GM21576 (cell line): ENCODE results near the gene CXorf49.
"Not testable (repeated sequence)": the region's sequence is repeated elsewhere in the genome, so short reads cannot be mapped to it uniquely, and the experiment has no call there.

Experiments used
- ATAC-seq: cut with Tn5 transposase; IDR thresholded peaks from one replicate; pipeline ENCODE4 v1.9.1; 2021; ENCODE audit warnings: mild to moderate bottlenecking, moderate library complexity; ENCODE audit not compliant: unreplicated experiment

Gene CXorf49

DNA sequence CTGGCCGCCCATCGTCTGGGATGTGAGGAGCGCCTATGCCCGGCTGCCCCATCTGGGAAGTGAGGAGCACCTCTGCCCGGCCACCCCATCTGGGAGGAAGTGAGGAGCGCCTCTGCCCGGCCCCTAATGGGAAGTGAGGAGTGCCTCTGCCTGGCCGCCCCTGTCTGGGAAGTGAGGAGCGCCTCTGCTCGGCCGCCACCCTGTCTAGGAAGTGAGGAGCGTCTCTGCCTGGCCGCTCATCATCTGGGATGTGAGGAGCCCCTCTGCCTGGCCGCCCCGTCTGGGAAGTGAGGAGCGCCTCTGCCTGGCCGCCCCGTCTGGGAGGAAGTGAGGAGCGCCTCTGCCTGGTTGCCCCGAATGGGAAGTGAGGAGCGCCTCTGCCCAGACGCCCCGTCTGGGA lies 42.4 kb downstream of the CXorf49 start:
- ATAC-seq, result not testable (repeated sequence)

DNA sequence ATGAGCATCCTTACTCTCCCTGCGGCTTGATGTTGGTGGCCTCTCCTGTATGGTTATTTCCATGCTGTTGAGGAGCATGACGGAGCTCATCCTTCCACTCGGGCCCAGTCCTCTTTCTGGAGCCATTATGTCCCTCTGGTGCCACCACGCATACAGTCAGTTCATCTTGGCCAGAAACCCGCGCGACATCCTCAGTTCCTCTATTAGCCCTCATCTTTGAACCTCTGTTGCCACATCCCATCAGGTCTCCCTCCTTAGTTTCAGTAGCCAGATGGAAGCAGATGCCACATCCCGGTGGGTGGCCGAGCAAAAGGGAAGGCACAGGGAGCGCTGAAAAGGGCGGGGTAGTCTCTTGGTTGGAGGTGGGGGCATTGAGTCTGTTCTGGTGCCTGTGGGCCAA lies 46.1 kb downstream of the CXorf49 start:
- ATAC-seq, result no peak

DNA sequence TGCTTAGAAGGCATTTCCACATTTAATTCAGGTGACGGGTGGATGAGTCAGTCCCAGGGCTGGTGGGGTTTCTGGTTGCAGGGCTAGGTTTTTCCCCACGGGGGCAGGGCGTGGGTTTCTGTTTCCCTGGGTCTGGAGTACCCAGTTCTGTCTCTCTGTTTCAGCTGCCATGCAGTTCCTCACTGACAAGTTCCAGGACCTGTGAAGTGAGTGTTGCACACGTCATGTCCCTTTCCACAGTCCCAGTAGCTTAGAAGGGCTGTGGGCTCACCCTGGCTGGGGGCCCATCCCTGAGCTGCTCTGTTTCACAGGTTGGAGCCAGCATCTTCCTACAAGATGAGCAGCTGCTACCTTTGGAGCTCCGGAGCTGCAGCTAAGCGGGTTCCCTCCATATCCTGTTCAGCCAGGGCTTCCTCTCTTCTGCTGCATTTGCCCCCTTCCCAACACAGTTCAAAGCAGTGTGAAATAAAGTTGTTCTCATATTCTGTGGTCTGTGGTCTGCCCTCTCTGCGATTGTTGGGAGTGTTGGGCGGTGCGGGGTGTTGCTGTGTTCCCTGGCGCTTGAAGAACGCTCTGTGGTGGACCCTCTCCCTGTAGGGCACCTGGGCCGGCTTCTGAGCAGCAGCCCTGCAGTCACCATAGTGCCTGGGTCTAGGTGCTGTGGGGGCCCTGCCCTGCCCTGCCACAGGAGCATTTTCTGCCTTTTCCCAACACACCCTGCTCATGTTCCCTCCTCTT lies 46.9 kb downstream of the CXorf49 start:
- no peak for ATAC-seq

DNA sequence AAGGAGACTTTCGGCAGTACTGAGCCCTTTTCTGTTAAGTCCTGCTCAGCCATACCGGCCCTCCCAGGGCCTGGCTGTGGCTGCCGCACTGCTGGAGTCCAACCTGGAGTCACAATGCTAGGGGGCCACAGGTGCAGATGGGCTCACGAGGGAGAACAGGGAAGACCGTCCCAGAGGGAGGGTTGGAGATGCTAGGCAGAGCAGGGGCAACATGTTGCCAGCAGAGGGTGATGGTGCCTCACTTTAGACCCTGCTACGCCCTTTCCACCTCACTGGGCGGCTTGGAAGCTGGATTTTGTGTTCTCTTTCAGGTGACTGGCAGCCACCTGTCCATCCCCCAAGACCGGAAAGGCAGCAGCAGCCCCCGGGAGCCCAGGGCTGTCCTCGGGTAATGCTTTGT lies 48.1 kb downstream of the CXorf49 start:
- ATAC-seq, result not testable (repeated sequence)

DNA sequence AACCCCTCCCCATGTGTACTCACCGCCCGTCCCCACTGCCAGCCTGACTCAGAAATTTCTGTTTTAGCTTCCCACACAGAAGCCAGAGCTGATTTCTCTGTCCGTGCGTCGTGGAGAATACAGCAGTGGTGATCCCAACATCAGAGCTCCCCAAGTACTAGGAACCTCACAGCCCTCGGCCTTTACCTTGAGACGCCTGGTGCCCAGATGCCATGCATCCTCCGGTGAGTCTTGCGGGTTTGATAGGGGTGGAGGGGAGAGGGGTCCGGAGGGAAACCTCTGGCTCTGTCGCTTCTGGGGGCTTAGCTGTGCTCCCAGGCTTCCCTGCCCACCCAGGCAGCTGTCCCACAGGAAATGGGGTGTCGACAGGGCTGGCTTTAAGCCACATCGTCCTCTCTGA lies 48.6 kb downstream of the CXorf49 start:
- no peak for ATAC-seq

DNA sequence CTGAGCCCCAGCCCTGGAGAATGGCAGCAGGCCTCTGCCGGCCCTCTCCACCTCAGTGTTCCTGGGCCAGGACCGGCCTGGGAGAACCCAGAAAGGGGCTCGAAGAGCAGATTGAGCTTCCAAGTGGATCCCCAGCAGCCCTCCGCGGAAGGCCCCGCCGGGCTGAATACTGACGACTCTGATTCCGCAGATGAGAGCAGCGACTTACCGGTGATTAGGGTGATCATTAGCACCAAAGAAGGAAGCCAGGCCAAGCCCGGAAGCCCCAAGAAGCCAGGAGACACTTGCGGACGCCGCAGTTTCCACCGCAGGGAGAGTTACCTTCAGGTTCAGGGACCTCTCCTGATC lies 49.9 kb downstream of the CXorf49 start:
- ATAC-seq, result no peak

DNA sequence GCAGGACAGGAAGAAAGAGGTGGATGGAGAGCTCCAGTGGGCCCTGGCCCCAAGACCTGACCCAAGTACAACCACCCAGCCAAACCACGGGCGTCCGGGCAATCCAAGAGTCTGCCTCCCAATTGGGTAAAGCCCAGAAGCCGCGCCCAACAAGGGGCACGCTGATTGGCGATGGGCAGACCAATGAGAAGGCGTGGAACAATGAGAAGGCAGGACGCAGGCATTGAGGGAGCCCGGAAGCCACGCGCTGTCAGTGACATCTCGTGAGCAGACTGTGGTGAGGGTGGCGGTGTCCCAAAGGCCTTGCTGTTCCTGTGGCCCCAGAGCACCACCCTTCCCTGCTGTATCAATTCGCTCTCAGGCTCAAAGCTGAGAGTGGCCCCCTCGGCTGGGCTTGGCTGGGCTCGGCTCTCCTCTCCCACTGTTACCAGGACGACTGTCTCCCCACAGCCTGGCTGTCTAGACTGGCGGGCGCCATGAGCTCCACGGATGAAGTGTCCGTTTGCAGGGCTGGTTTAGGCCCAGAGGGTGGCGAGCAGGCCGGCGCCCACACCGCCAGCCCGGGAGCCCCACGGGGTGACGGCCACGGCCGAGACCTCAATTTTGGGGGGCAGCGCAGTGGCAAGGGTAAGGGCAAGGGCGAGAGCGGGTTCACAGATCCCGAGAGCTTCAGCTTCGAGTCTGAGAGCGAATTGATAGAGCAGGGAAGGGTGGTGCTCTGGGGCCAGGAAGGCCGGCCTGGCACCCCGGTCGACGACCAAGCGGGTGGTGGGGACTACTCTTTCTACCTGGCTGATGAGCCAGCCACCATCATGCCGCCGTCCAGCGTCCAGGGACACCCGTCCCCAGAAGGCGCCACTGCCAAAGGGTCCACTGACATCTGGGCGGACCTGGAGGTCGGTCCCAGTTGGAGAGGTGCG lies 50.5 kb downstream of the CXorf49 start, which contains the start of gene LOC101059915:
Gene LOC101059915 (plus strand): TSS at position 219 of the 920 bp plus-strand sequence.
- no peak for ATAC-seq

DNA sequence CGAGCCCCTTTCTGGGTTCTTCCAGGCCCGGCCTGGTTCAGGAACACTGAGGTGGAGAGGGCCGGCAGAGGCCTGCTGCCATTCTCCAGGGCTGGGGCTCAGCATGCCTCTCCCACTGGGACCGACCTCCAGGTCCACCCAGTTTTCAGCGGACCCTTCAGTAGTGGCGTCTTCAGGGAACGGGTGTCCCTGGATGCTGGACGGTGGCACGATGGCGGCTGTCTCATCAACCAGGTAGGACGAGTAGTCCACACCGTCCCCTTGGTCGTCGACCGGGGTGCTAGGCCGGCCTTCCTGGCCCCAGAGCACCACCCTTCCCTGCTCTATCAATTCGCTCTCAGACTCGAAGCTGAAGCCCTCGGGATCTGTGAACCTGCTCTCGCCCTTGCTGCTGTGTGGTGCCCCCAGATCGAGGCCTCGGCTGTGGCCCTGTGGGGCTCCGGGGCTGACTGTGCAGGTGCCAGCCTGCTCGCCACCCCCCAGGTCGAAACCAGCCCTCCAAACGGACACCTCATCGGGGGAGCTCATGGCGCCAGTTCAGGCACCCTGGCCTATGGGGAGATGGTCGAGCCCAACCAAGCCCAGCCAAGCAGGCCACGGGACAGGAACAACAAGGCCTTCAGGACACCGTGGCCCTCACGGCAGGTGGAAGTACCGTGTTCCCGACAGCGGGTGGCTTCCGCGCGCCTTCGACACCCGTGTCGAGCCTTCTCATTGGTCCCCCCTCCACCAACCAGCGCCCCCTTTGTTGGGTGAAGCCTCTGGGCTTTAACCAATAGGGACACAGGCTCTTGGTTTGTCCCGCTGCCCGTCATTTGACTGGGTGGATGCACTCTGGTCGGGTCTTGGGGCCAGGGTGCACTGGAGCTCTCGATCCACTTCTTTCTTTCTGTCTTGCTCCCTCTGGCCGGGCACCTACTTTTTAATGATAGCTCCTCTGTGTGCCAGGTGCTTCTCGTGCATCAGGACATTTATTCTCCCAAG lies 51.6 kb downstream of the CXorf49 start:
- no peak for ATAC-seq

DNA sequence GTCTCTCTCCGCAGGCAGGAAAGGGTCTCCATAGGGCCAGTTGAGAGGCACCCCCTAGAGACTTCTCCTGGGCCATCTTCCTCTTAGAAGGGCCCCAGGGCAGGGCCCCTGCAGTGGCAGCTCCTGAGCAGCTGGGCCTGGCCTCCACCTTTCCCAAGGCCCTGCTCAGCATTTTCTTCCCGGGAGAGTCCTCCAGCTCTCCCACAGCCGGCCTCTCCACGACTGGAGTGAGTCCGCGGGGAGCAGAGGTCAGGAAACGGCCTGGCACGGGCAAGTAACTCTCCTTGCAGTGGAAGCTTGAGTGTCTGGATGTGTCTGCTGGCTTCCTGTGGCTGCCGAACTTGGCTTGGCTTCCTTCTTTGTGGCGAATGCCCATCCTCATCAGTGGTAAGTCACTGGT lies 52.3 kb downstream of the CXorf49 start:
- ATAC-seq, result no peak

DNA sequence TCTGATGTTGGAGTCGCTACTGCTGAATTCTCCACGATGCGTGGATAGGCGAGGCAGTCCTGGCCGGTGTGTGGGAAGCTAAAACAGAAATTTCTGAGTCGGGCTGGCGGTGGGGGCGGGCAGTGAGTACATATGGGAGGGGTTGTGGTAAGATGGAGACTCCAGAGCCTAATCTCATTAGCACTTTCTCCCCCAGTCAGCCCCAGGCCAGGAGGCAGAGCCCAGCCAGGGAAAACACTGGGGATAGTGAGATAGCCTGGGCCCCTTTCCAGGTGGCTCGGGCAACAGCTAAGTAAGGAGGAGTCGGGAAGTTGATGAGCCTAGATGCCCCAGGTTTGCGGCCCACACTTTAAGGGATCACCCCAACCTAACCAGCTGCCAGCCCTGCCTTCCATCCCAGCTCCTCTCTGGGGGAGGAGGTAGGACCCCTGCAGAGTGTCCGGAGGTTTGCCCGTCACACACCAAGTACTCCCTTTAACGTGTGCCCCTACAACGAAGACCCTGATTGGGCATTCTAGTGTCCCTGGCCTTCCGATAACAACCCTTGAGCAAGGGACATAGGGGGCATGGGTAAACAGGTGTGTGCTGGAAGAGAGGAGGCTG lies 53.1 kb downstream of the CXorf49 start:
- ATAC-seq, result no peak
